DND-41 (cell line): ENCODE measurements around the gene LMX1B.

Experiments used
- EZH2 ChIP-seq: IDR thresholded peaks from 3 replicates; pipeline ENCODE4 v1.6.1; 2012; ENCODE audit warnings: borderline replicate concordance, low read depth, mild to moderate bottlenecking, moderate library complexity, low read length, inconsistent platforms; ENCODE audit not compliant: severe bottlenecking
- TF ChIP-seq, protein P1 (sequence below): IDR thresholded peaks from 2 replicates; pipeline ENCODE4 v1.5.1; 2012; ENCODE audit warnings: borderline replicate concordance, low read length, moderate library complexity, mild to moderate bottlenecking; ENCODE audit not compliant: poor library complexity, severe bottlenecking; ENCODE audit errors: extremely low read depth

DNA sequence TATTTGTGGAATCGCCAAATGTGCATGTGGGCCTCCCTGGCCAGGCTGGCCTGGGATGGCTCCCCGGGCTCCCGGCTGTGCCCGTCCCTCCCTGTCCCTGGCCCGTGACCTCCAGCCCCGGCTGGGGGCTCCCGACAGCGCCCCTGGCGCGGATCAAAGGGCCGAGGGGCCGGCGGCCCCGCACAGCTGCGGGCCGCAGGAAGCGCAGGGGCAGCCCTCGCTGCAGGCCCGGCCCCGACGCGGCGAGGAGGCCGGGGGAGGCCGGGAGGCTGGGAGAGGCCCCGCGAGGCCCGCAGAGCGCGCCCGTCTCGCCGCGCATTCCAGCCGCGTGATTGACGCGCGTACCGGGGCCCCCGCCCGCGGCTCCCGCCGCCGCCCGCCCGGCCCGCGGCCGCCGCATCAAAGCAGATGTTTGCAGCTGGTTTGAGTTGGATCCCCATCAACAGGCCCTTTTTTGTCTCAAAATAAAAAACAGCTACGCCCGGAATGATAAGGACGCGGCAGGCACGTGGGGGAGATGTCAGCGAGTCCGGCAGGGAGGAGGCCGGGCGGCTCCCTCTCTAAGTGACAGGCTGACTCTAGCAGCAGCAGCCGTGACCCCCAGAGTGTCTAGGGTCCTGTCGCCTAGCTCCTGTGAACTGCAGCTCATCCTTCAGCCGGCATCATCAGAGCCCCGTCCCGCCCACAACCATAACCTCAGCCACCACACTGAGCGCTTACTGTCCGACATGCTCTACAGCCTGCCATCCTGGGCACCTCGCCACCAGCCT, 69.4 kb downstream of the LMX1B start:
- TF ChIP-seq, protein P1, sequence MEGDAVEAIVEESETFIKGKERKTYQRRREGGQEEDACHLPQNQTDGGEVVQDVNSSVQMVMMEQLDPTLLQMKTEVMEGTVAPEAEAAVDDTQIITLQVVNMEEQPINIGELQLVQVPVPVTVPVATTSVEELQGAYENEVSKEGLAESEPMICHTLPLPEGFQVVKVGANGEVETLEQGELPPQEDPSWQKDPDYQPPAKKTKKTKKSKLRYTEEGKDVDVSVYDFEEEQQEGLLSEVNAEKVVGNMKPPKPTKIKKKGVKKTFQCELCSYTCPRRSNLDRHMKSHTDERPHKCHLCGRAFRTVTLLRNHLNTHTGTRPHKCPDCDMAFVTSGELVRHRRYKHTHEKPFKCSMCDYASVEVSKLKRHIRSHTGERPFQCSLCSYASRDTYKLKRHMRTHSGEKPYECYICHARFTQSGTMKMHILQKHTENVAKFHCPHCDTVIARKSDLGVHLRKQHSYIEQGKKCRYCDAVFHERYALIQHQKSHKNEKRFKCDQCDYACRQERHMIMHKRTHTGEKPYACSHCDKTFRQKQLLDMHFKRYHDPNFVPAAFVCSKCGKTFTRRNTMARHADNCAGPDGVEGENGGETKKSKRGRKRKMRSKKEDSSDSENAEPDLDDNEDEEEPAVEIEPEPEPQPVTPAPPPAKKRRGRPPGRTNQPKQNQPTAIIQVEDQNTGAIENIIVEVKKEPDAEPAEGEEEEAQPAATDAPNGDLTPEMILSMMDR: no peak
- TF ChIP-seq EZH2: no peak
